ENCODE results near the gene RANBP1.

The RANBP1 gene

DNA sequence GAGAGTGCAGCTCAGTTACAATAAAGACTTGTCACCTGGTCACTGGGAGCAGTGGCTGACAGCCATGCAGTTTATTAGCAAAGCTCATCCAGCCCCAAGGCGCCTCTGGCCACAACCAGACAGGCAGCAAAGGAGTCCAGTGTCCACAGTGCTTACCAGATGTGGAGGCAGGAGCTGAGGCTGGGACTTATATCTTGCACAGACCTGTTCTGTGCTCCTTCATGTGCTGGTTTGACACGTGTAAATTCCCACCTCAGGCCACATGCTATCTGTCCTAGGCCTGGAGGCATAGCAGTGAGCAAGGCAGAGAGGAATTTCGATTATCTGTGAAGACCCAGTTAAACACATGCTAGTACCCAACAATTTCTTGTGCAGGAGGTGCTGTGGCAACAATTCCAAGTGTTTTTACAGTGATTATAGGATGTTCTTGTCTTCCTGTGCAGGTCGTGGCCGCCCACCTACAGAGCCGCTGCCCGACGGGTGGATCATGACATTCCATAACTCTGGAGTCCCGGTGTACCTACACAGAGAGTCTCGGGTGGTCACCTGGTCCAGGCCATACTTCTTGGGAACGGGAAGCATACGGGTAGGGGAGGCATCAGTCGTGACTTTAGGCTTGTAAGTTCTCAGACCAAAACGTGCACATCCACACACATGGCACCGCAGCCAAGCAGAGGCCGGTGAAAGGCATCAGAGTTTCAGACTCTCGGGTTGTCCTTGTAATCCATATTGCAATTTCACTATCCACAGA, 26.5 kb upstream of the RANBP1 start:
- DNase-seq = no peak

DNA sequence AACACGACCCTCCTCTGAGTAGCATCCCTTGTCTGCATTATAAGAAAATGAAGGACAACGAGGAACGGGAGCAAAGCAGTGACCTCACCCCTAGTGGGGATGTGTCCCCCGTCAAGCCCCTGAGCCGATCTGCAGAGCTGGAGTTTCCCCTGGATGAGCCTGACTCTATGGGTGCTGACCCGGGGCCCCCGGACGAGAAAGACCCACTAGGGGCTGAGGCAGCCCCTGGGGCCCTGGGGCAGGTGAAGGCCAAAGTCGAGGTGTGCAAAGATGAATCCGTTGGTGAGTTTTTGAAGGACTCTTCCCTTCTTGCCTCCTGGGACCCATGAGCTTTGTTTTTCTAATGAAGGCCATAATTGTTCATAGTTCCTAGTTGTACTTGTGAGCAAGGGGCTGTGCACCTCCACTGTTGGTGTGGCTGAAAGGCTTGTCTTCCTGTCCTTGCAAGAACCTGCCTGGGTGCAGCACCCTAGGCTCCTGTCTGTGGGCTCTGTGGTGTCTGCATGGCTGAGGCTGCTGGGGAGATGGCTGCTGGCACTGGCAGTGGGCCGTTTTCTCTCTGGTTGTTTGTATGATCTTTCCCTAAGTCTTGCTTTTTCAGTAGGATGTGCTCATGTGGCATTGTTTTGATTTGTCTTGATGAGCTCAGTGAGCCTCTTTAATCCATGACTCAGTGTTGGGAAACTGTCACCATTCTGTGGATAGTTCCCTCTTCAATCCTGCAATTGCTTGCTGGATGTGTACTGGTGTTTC, 25.8 kb upstream of the RANBP1 start:
- no peak for DNase-seq

DNA sequence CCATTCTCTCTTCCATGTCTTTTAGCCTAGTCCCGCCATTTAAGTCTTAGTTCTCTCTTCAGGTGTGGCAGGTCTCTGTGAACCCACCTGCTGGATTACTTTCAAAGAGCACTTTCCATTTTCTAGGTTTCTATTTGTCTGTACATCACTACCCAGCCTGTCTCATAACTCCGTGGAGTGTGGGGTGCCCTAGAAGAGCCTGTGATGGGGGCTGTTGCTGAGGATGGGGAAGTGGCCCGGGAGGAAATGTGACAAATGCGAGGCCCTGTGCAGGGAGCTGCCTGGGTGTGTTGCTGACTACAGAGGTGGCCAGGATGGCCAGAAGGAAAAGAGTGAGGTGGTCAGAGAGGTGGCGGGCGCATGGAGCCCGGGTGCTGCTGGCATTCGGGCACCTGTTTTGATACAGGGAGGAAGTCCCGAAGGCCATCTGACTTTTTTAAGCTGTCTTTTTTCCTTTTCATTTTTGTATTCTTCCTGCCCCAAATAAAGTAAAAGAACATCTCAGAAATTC, 25.1 kb upstream of the RANBP1 start:
- DNase-seq = no peak

DNA sequence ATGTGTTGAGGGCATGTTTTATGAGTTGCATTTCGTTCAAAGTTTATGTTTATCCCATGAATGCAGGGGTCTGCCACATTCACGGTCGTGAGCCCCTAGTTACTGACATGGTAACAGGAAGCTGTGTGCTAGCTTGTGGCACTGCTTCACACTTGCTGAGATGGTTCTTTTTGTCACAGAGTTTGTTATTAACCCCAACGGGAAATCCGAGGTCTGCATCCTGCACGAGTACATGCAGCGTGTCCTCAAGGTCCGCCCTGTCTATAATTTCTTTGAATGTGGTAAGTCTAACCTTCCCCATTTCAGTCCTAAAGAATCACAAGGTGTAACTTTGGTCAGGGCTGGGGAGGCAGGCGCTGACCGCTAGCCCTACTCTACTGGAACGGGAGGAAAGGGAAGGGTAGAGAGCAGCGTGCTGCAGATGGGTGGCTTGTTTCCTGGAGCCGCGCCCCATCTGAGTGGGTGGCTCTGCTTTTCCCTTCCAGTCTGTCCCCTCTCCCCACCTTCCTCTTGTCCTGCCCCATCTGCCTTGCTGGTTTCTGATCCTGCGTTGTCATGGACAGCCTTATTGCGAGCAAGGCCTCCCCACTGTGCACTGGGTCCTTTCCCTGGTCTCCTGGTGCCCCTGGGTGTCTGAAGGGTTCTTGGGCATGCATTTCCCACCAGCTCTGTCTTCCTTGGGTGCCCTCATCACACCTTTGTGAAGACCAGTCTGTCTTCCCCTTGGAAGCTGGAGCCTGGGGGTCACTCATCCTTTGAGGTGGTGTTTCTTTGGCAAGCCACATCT, 24.0 kb upstream of the RANBP1 start:
- no peak for DNase-seq

DNA sequence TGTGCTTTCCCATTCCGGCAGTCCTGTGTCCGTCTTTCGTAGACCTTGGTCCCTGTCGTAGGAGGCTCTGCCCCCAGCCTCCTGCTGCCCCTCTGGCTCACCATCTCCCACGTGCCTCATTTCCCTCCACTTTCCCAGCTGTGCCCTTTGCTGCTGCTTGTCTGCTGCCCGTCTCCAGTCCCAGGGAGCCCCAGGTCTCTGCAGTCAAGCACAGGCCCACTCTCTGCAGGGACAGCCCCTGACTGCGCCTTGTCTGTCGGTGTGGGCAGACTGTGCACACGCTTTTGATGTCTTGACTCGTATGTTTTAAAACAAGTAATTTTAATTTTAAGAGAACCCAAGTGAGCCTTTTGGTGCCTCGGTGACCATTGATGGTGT, 23.4 kb upstream of the RANBP1 start:
- DNase-seq = no peak

DNA sequence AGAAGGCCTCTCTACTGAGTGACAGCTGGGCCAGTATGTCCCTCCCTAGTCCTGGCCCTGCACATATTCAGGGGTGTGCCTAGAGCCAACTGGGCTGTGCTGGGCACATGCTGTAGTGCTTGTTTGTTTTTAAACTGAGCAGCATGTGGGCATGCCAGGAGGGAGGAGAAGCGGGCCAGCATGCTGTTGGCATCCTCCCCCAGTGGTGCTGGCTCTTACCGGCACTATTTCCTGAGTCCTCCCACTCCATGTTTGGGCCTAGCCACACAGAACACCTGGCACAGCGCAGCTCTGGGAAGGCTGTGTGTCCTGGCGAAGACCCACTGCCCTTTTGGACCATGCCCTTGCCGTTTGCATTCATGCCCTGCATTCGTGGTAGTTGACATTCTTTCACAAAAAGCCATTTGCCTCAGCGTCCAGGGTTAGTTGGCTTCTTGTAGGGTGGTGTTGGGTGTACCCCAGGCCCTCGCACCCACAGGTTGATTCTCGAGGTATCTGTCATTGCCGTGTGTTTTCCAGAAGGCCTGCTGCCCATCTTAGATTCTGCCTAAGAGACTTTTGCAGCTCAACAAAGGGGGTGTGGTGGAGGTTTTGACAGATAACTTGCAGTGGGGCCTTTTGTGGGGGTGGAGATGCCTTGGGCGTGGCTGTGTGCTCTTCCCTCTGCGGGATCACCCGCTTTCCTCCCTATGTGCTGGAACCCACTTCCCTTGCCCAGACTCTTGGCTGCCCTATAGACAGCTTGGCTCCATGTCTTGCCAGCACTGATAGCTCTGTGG, 22.3 kb upstream of the RANBP1 start:
- no peak for DNase-seq

DNA sequence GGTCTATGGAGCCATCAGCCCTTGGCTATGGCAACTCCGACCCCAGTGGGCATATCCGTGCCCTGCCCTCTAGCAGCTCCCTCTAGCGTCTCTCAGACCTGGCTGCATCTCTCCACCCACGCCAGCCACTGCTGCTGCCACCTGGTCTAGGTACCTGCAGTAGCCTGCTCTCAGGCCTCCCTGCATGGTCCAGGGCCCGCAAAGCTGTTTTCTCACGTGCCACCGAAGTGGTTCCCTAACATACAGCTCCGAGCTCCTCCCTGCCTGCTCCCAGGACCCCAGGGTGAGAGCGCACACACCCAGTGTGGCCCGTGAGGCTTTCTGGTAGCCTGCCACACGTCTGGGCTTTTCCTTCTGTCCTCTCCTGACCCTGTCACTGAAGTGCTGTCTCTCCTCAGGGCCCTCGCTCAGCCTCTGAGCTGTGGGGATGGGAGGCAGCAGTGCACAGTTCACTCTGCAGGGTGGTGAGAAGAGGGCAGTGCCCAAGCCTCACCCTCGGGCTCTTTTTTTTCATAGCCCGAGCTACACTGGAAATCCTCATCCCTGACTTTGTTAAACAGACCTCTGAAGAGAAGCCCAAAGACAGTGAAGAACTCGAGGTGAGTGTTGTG, 21.6 kb upstream of the RANBP1 start:
- DNase-seq = no peak

DNA sequence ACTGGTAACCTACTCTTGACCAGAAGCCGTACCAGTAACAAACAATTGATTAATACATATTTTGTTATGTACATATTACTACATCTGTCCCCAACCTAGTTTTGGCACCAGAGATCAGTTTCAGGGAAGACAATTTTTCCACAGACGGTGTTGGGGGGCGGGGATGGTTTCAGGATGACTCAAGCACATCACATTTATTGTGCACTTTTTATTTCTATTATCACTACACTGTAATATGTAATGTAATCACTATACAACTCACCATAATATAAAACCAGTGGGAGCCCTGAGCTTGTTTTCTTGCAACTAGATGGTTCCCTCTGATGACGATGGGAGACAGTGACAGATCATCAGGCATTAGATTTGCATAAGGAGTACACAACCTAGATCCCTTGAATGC, 20.4 kb upstream of the RANBP1 start:
- DNase-seq = no peak

DNA sequence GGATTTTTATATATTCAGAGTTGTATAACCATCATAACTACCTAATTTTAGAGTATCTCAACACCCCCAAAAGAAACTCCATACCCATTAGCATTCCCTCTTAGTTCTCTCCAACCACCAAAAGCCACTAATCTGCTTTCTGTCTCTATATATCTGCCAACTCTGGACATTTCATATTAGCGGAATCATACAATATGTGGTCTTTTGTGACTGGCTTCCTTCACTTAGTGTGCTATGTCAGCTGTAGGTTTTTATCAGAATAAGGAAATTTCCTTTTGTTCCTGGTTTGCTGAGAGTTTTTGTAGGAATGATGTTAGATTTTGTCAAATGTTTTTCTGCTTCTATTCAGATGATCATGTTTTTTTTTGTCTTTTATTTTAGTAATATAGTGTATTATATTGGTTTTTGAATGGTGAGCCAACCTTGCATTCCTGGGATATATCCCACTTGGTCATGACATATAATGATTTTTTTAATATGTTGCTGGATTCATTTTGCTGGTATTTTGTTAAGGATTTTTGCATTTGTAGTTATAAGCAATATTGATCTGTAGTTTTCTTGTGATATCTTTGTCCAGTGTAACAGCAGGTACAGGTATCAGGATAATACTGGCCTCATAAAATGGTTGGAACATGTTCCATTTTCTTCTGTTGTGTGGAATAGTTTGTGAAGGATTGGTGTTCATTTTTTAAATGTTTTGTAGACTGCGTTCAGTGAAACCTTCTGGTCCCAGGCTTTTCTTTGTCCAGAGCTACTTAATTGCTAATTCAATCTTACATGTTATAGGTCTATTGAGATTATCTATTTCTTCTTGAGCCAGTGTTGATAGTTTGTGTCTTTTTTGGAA, 19.1 kb upstream of the RANBP1 start:
- DNase-seq = no peak

DNA sequence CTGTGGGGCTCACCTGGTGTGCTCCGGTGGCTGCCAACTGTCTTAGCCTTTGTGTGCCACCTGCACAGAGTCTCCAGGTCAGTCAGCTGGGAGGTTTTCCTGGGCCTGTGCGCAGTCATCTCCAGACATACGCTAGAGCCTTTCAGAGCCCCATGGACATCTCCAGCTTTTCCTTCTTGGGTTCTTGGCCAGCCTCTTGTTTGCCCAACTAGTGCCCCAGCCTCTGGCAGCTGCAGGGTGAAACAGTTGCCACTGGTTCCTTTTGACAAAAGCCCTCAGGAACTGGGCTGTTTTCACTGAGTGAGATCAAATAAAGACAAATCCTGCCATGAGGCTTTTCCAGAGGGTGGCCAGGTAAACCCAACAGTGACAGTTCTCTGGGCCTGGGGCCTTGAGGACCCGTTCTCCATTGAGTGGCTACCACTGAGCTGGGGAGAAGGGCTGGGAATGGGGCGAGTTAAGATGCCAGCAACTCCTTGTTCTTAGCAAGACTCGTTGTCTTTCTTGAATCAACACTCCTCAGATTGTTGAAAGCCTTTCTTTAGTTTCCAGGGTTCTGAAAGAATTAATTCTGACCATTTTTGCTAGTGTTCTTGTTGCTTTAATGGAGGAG, 16.7 kb upstream of the RANBP1 start:
- DNase-seq = no peak

DNA sequence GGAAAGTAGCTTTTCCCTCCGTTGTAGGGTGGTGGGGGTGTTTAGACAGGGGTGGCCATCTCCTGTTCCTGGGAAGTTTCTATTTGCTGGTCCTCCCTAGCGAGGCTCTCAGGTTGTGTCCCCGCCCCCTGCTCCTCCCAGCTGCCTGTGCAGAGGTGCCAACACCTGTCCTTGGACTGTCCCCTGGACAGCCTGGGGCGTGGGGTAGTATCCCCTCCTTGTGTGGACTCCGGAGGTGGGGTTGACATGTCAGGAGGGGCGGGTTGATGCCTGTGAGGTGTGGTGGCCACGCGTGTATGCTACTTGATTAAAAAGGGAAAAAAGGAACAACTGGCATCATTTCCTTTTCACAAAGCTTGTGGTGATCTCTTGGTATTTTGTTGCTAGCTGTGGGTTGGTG, 14.3 kb upstream of the RANBP1 start:
- no peak for DNase-seq

DNA sequence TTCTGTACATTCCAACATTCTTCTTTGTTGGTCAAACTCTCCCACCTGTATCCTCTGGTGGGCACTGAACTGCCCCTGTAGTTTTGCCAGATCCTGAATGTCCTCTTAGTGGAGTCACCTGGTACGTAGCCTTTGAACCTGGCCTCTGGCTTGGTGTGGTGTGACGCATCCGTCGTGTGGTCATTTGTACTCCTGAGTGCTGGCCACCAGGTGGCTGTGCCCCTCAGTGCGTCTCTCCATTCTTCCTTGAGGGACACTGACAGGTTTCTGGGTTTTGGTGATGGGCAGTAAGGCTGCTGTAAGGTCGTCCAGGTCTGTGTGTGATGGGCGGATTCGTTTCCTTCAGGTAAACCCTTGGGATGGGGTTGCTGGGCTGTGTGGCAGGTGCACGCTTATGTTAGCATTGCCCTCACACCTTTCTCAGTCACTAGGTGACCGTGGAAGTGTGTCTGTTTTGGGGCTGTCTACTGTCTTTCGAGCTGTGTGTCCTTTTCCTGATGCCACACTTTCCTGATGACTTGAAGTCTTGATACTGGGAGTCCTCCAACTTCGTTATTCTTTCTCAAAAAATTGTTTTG, 13.6 kb upstream of the RANBP1 start:
- DNase-seq = no peak

DNA sequence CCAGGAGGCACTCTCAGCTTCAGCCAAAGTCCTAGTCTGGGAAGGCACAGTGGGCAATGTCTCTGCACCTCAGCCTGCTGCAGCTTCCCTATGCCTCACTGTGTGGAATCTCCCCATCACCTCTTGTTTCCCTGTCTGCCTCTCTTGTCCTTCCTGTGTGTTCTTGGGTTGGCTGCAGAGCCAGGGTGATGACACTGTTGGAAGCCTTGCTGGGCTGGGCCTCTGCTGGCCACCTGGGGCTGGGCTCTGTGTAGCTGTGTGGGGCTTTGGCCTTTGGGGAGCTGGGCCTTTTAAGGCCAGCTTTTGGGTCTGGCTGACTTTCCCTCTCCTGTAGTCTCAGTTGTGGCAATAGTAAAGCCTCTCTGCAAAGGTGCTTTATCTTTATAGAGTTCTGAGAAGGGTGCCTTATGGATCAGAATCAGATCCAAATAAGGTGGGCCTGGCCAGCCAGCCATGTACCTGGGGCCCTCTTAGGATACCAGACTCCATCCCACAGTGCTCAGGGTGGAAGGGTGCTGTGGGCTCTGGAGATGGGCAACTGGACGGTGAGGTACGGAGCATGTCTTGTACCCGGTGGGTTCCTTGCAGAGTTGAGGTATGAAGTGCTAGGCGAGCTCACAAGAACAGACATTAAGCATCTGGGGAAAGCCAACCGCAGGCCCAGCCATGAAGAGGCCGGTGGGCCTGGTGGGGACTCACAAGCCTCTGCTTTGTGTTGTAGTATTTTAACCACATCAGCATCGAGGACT, 10.3 kb upstream of the RANBP1 start:
- DNase-seq = no peak

DNA sequence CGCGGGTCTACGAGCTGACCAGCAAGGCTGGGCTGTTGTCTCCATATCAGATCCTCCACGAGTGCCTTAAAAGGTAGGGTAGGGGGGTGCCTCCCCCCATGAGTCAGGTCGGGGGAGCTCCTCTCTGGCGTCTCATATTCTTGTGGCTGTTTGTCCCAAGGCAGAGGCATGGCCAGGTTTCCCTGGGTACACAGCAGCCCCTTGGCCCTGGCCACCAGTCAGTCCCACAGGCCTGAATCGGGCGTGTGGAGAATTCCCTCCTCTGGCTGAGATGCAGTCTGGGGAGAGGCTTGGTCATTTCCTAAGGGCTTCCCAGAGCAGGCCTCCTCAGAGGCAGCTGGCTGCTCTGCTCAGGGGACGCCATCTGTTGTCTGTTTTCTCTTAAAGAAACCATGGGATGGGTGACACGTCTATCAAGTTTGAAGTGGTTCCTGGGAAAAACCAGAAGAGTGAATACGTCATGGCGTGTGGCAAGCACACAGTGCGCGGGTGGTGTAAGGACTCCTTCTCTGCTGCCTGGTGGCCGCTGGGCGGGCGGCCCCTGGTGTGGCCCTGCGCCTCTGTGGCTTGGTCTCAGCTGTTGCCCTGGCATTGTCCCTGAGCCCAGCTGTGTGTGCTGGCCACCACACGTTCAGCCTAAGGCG, 9.6 kb upstream of the RANBP1 start:
- DNase-seq = no peak

DNA sequence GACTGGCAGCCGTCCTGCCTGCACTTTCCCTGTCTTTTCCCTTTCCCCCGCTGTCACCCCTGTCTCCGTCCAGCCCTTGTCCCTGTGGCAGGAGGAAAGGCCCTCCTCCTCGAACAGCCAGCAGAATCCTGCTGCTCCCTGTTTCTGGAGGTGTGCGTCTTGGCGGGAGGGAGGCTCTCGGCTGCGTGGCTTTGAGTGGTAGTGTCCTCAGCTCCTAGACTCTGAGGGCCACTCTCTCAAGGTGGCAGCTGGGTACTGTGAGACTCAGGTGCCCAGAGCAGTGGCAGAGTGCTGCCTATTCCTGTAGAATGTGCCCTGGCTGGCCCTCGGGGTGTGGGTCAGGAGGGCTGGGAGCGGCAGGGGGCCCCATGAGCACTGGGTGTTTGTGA, 9.1 kb upstream of the RANBP1 start:
- no peak for DNase-seq

DNA sequence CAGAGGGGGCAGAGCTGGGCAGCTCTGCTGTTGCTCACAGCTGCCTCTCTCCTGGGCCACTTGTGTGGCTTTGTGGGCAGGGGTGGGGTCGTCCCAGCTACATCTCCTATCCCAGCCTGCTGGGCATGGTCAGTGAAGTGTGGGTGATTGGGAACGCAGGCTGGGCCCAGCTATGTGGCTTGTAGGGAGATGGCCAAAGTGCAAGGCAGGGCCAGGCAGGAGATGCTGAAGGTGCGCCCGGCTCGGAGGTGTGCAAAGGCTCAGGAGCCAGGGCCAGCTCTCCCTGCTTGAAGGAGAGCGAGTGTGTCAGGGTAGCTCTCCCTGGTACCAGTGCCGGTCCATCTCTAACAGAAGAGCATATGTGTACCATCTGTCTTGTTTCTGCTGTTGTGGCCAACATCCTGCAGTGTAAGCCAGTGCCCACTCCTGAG, 8.4 kb upstream of the RANBP1 start:
- no peak for DNase-seq

DNA sequence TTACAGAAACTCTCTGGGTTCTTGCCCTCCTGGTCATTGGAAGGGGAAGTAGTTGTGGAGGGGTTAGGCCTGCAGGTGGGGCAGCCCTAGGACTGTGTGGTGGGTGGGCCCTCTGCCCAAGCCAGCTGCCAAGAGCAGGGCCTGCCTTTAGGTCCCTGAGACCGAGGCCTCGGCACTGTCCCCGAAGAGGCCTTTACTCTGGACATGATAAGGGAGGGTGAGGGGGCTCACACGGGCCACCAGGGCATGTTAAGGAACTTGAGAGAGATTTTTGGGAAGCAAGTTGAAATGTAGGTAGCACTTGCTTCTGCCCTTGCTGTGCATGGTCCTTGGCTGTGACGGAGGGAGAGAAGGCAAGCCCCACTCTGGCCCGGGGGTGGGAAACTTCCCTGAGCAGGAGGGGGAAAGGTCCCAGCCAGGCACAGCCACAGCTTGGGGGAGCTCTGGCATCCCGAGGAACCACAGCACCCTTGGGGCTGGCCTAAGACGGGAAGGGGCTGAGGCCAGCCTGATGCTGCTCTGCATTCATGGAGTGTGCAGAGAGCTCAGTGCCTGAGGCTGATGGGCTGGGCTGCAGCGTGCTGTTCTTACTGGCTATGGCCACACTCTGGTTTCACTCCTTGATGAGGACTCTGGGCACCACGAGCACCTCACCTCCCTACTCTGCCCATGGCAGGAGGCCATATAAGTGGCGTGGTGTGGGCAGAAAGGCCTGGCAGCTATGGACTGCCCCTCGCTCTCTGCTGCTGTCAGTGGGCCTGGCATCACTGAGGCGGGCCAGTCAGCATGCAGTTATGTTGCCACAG, 7.8 kb upstream of the RANBP1 start:
- no peak for DNase-seq

DNA sequence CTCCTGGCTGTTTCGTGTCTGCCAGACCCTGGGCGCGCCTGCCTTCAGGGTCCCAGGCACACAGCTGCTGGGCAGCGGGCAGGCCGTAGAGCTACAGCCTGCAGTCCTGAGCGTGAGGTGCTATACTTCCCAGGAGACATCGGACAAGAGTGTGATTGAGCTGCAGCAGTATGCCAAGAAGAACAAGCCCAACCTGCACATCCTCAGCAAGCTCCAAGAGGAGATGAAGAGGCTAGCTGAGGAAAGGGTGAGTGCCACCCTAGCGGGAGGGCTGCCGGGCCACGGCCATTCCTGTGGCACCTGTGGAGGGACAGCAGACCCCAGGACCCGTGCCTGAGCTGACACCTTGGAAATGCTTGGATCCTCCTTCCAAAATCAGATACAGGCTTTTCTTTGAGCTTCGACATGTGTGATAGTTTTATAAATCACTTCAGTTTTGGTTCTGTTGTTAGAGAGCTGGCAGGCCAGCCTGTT, 7.1 kb upstream of the RANBP1 start:
- DNase-seq = no peak
